ENCODE measurements around the gene PAK2.
"Not testable (repeated sequence)": the region's sequence is repeated elsewhere in the genome, so short reads cannot be mapped to it uniquely, and the experiment has no call there.

DNA sequence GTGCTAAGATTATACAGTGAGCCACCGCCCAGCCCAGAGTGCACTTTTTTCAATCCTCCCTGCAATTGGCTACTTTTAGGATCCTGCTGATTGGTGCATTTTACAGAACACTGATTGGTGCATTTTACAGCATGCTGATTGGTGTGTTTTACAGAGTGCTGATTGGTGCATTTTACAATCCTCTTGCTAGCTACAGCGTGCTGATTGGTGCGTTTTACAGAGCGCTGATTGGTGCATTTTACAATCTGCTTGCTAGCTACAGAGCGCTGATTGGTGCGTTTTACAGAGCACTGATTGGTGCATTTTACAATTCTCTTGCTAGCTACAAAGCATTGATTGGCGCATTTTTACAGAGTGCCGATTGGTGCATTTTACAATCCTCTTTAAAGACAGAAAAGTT lies 123.3 kb downstream of the PAK2 start:
- TF ChIP-seq, protein P1, sequence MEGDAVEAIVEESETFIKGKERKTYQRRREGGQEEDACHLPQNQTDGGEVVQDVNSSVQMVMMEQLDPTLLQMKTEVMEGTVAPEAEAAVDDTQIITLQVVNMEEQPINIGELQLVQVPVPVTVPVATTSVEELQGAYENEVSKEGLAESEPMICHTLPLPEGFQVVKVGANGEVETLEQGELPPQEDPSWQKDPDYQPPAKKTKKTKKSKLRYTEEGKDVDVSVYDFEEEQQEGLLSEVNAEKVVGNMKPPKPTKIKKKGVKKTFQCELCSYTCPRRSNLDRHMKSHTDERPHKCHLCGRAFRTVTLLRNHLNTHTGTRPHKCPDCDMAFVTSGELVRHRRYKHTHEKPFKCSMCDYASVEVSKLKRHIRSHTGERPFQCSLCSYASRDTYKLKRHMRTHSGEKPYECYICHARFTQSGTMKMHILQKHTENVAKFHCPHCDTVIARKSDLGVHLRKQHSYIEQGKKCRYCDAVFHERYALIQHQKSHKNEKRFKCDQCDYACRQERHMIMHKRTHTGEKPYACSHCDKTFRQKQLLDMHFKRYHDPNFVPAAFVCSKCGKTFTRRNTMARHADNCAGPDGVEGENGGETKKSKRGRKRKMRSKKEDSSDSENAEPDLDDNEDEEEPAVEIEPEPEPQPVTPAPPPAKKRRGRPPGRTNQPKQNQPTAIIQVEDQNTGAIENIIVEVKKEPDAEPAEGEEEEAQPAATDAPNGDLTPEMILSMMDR (IDR thresholded peaks at IDR 0.05): not testable (repeated sequence)
- TF ChIP-seq POLR2A, POLR2AphosphoS5 (IDR thresholded peaks at IDR 0.05): not testable (repeated sequence)
